ENCODE measurements around the gene REG1B.

The REG1B gene

DNA sequence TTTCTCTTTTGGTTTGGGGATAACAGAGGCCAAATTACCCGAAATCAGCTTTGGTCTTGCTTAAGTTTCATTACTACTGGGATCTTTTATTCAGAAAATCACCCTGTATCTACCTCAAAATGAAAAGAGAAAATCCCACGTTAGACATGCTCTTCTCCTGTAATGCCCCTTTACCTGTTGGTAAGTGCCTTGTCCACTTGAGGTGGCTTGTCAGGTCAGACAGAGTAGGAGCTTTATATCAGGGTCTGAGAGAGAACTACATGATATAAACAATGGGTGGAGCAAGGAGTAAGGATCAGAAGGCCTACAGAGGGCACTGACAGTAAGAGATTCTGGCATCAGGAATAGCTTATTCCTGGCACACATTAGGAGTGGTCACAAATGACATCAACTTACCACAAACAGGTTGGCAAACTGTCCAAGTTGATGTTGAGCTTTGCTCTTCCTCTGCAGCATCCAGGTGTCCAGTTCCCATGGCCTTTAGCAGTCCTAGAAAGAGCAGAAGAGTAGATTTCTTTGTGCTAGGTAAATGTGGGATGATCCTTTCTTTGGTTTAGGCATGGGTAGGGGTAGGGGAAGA, at the start of gene REG1B:
REG1B (minus strand) TSS at position 209 of the 580 bp plus-strand sequence. CDS start 381 bp downstream, outside the sequence.
- no peak for TF ChIP-seq GATA3 (IDR thresholded peaks at IDR 0.05; ENCODE audit: low read depth, low read length)
- TF ChIP-seq GATA2 (IDR thresholded peaks at IDR 0.05; ENCODE audit: low read depth, low read length), result no peak

- TF ChIP-seq GATA3 (IDR thresholded peaks at IDR 0.05; ENCODE audit: low read depth, low read length), result no peak
- TF ChIP-seq GATA2 (IDR thresholded peaks at IDR 0.05; ENCODE audit: low read depth, low read length), result no peak
Observed at GRCh38 chr2:79131687-79132086, 43.9 kb upstream of the REG1B start.

- no peak for TF ChIP-seq GATA3 (IDR thresholded peaks at IDR 0.05; ENCODE audit: low read depth, low read length)
- no peak for TF ChIP-seq GATA2 (IDR thresholded peaks at IDR 0.05; ENCODE audit: low read depth, low read length)
Observed at GRCh38 chr2:79129804-79130203, 42.0 kb upstream of the REG1B start.

- TF ChIP-seq GATA3 (IDR thresholded peaks at IDR 0.05; ENCODE audit: low read depth, low read length), result no peak
- TF ChIP-seq GATA2 (IDR thresholded peaks at IDR 0.05; ENCODE audit: low read depth, low read length), result no peak
Observed at GRCh38 chr2:79129260-79129659, 41.5 kb upstream of the REG1B start.

DNA sequence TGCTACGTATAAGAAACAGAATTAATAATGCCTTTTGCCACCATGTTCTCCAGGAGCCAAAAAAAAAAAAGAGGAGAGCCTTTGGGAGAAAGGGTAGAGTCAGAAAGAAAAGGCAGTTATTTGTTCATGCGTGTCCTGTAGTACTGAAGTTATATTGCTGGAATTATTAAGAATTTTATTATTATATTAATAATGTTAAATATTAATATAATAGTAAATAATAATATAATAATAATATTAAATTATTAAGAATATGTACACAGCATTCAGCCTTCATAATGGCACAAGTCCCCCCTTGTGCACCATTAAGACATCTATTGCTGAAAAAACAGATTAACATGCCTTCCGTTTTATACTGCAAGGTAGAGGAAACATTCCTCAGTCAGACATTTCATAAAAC, 40.6 kb upstream of the REG1B start:
- TF ChIP-seq GATA3 (IDR thresholded peaks at IDR 0.05; ENCODE audit: low read depth, low read length), result no peak
- no peak for TF ChIP-seq GATA2 (IDR thresholded peaks at IDR 0.05; ENCODE audit: low read depth, low read length)

- TF ChIP-seq GATA3 (IDR thresholded peaks at IDR 0.05; ENCODE audit: low read depth, low read length) (no peak), GATA2 (IDR thresholded peaks at IDR 0.05; ENCODE audit: low read depth, low read length) (no peak)
Observed at GRCh38 chr2:79125721-79125985, 37.9 kb upstream of the REG1B start.

DNA sequence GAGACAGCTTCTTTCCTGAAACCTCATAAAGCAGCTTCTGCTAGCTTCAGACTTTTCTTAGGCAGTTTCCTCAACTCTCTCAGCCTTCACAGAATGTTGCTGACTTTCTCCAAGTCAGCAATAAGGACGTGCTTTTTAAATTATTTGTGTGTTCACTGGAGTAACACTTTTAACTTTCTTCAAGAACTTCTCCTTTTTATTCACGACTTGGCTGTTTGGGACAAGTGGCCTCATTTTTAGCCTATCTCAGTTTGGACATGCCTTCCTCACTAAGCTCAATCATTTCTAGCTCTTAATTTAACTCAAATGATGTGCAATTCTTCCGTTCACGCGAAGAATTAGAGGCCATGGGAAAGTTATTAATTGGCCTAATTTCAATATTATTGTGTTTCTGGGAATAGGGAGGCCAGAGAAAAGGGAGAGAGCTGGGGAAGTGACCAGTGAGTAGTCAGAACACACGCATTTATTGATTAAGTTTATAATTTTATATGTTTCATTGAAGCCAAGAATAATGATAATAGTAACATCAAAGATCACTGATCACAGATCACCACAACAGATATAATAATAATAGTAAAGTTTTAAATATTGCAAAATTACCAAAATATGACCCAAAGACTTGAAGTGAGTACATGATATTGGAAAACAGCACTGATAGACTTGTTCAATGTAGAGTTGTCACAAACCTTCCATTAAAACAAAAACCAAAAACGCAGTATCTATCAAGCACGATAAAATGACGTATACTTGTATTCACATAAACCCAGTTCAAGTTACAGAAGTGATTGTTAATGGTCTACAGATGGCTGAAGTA, 37.3 kb upstream of the REG1B start:
- TF ChIP-seq GATA3 (IDR thresholded peaks at IDR 0.05; ENCODE audit: low read depth, low read length) (no peak), GATA2 (IDR thresholded peaks at IDR 0.05; ENCODE audit: low read depth, low read length) (no peak)

DNA sequence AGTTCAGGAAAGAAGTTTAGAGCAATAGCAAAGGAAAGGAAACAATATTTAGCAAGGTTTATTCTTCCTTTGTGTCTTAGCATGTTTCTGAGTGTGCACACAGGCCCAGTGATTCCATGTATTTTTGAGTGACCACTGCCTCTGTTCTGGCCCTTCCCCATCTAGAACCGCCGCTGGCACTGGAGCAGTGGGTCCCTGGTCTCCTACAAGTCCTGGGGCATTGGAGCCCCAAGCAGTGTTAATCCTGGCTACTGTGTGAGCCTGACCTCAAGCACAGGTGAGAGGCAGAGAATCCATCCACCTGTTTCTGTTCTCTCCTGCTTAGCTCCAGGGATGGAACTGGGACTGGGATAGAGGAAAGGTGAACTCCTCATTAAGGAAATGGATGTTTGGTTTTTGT, 34.9 kb upstream of the REG1B start:
- TF ChIP-seq GATA3 (IDR thresholded peaks at IDR 0.05; ENCODE audit: low read depth, low read length) (no peak), GATA2 (IDR thresholded peaks at IDR 0.05; ENCODE audit: low read depth, low read length) (no peak)

DNA sequence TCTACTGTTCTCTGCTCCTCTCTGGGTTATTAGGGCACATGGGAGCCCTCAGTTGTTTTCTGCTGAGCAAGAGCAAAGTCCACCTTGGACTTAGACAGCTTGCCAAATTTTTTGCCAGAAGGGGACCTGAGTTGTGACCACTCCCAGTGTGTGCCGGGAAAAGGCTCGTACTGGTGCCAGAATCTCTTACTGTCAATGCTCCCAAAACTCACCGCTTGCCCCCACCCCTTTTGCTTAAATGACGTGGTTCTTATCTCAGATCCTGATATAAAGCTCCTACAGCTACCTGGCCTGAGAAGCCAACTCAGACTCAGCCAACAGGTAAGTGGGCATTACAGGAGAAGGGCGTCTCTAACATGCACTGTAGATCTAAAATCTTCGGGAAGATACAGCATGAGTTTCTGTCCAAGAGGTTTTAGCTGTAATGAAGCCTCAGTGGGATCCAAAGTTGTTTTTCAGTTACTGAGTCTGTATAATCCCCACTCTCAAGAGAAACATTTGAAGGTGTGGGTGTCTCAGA, 32.5 kb upstream of the REG1B start, which contains the start of gene REG1A:
REG1A (plus strand) TSS at position 295 of the 520 bp plus-strand sequence. CDS start 374 bp downstream, outside the sequence.
- TF ChIP-seq GATA3 (IDR thresholded peaks at IDR 0.05; ENCODE audit: low read depth, low read length) (no peak), GATA2 (IDR thresholded peaks at IDR 0.05; ENCODE audit: low read depth, low read length) (no peak)

- TF ChIP-seq GATA2 (IDR thresholded peaks at IDR 0.05; ENCODE audit: low read depth, low read length) (no peak), GATA3 (IDR thresholded peaks at IDR 0.05; ENCODE audit: low read depth, low read length) (no peak)
Observed at GRCh38 chr2:79116997-79117928, 29.5 kb upstream of the REG1B start.

- no peak for TF ChIP-seq GATA3 (IDR thresholded peaks at IDR 0.05; ENCODE audit: low read depth, low read length)
- no peak for TF ChIP-seq GATA2 (IDR thresholded peaks at IDR 0.05; ENCODE audit: low read depth, low read length)
Observed at GRCh38 chr2:79114797-79115494, 27.2 kb upstream of the REG1B start.

DNA sequence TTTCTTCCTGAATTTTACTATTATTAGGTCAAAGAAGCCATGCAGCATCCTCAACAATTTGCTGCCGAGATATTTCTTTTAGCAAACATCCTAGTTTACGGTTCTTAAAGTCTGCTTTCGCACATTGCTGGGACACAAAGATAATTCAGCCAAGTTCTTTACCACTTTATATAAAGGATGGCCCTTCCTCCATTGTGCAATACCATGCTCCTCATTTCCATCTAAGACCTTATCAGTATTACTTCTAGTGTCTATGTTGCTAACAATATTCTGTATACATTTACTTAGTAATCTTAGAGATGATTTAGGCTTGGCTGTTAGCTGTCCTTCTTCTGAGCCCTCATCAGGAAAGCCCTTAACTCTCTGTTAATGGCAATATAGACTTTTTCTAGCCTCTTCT, 24.5 kb upstream of the REG1B start:
- no peak for TF ChIP-seq GATA2 (IDR thresholded peaks at IDR 0.05; ENCODE audit: low read depth, low read length)
- TF ChIP-seq GATA3 (IDR thresholded peaks at IDR 0.05; ENCODE audit: low read depth, low read length), result no peak

DNA sequence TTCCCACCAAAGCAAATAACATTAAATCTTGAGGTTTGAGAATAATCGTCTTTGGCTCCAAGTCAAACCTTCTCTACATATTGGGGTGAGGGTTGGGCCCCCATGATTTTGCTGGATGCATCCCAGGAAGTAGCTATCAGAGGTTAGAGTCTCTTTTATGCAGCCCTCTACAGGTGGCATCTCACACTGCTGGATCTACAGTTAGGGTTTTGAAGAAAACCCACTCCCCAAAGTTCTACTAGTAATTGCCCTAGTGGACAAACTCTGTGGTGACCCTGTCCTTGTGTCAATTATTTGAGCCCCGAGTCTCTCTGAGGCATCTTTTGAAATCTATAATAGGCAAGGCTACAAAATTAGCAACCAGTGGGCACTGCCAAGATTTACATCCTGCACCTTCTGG, 17.5 kb upstream of the REG1B start:
- TF ChIP-seq GATA2 (IDR thresholded peaks at IDR 0.05; ENCODE audit: low read depth, low read length) (no peak), GATA3 (IDR thresholded peaks at IDR 0.05; ENCODE audit: low read depth, low read length) (no peak)
